Liver (tissue), 9 donors: Measurements from ENCODE around the gene DNAAF5. TPM values are rescaled to one million over a fixed set of nuclear protein-coding genes. Genes with fewer than 3 reads are reported as not detected.

Experiments
- DNase-seq: peaks from one replicate; pipeline ENCODE4 v3.0.0-alpha.2; 2017; ENCODE audit warnings: low spot score
- H3K27ac ChIP-seq, 2 donors: one replicate each; pipeline ENCODE4 v1.7.0; 2013; ENCODE audit warnings: inconsistent platforms in 2 of 2, low read length in 2 of 2, control low read depth in 1 of 2, low read depth in 1 of 2, mild to moderate bottlenecking in 1 of 2
- H3K27me3 ChIP-seq, 4 donors: one replicate each; pipeline versions ENCODE4 v1.6.1 to v1.7.0; 2013; ENCODE audit warnings: low read length in 3 of 4, inconsistent platforms in 1 of 4, mild to moderate bottlenecking in 1 of 4, moderate library complexity in 1 of 4; ENCODE audit not compliant: control insufficient read depth in 4 of 4, insufficient read depth in 4 of 4
- H3K36me3 ChIP-seq, 4 donors: one replicate each; pipeline versions ENCODE4 v1.6.1 to v1.7.0; 2013; ENCODE audit warnings: low read length in 3 of 4, mild to moderate bottlenecking in 3 of 4, low read depth in 1 of 4, moderate library complexity in 1 of 4; ENCODE audit not compliant: control insufficient read depth in 4 of 4, insufficient read depth in 3 of 4
- H3K4me1 ChIP-seq, 4 donors: one replicate each; pipeline versions ENCODE4 v1.6.1 to v1.7.0; 2013; ENCODE audit warnings: low read length in 3 of 4, mild to moderate bottlenecking in 3 of 4, moderate library complexity in 1 of 4; ENCODE audit not compliant: control insufficient read depth in 4 of 4, insufficient read depth in 4 of 4
- H3K4me3 ChIP-seq, 3 donors: one replicate each; pipeline versions ENCODE4 v1.6.1 to v1.7.0; 2013; ENCODE audit warnings: low read length in 3 of 3, control low read depth in 1 of 3, low read depth in 1 of 3, mild to moderate bottlenecking in 1 of 3
- H3K9ac ChIP-seq, 2 donors: one replicate each; pipeline ENCODE4 v1.7.0; 2013; ENCODE audit warnings: low read length in 2 of 2, mild to moderate bottlenecking in 2 of 2, moderate library complexity in 2 of 2, control low read depth in 1 of 2, low read depth in 1 of 2
- H3K9me3 ChIP-seq, 4 donors: one replicate each; pipeline versions ENCODE4 v1.6.1 to v1.7.0; 2013; ENCODE audit warnings: low read length in 3 of 4; ENCODE audit not compliant: control insufficient read depth in 4 of 4
- EGR1 ChIP-seq, 2 donors: IDR thresholded peaks; 2 replicates each; pipeline ENCODE4 v1.6.1; 2016 to 2018; ENCODE audit warnings: antibody characterized with exemption in 2 of 2, low read depth in 2 of 2
- FOXA1 ChIP-seq: IDR thresholded peaks from 2 replicates; pipeline ENCODE4 v1.6.1; 2016; ENCODE audit warnings: antibody characterized with exemption
- FOXA2 ChIP-seq: IDR thresholded peaks from 2 replicates; pipeline ENCODE4 v1.6.1; 2016; ENCODE audit warnings: antibody characterized with exemption
- HNF4A ChIP-seq, 2 donors: conservative IDR thresholded peaks; 2 replicates each; pipeline ENCODE4 v1.6.1; 2016; ENCODE audit warnings: antibody characterized with exemption in 2 of 2, mild to moderate bottlenecking in 2 of 2
- HNF4G ChIP-seq: IDR thresholded peaks from 2 replicates; pipeline ENCODE4 v1.6.1; 2016; ENCODE audit warnings: antibody characterized with exemption
- JUND ChIP-seq, 2 donors: IDR thresholded peaks; 2 replicates each; pipeline ENCODE4 v1.6.1; 2016; ENCODE audit warnings: antibody characterized with exemption in 2 of 2
- NR2F2 ChIP-seq: IDR thresholded peaks from 2 replicates; pipeline ENCODE4 v1.6.1; 2016; ENCODE audit warnings: antibody characterized with exemption
- RAD21 ChIP-seq, 2 donors: IDR thresholded peaks; 2 replicates each; pipeline ENCODE4 v1.6.1; 2016; ENCODE audit warnings: antibody characterized with exemption in 2 of 2, mild to moderate bottlenecking in 2 of 2
- RXRA ChIP-seq, 2 donors: IDR thresholded peaks; 2 replicates each; pipeline ENCODE4 v1.6.1; 2017 to 2018; ENCODE audit warnings: antibody characterized with exemption in 2 of 2, mild to moderate bottlenecking in 1 of 2
- TAF1 ChIP-seq: conservative IDR thresholded peaks from 2 replicates; pipeline ENCODE4 v1.6.1; 2016; ENCODE audit warnings: antibody characterized with exemption, mild to moderate bottlenecking
- YY1 ChIP-seq: IDR thresholded peaks from 2 replicates; pipeline ENCODE4 v1.6.1; 2016; ENCODE audit warnings: antibody characterized with exemption, mild to moderate bottlenecking
- WGBS: extraction: QIAGEN DNeasy Blood & Tissue Kit; methylation state at CpG from one replicate; pipeline ENCODE4 v1.1.7; 2013; 5-methylcytosine and 5-hydroxymethylcytosine counted together
- polyA plus RNA-seq, 2 donors: library from polyadenylated mRNA; stranded (reverse) in 1 of 2; unstranded in 1 of 2; fragments of 200-250 nt in 1 of 2; fragments of >200 nt in 1 of 2; fragmentation: Nextera tagmentation in 1 of 2; extraction: Ambion mirVana in 1 of 2; gene quantifications; one replicate each; pipeline versions ENCODE4 v1.2.1 to v1.2.3, GENCODE V29; 2013 to 2015
- total RNA-seq, 2 donors: library from RNA; depleted of rRNA; stranded (reverse); fragments of >200 nt; gene quantifications; one replicate each; pipeline ENCODE4 v1.2.3, GENCODE V29; 2014
- TF ChIP-seq, protein P1 (sequence below): IDR thresholded peaks from 2 replicates; pipeline ENCODE4 v1.6.1; 2016; ENCODE audit warnings: antibody characterized with exemption
- TF ChIP-seq, protein P2 (sequence below): IDR thresholded peaks from 2 replicates; pipeline ENCODE4 v1.6.1; 2016; ENCODE audit warnings: antibody characterized with exemption, mild to moderate bottlenecking
- TF ChIP-seq, protein P3 (sequence below): IDR thresholded peaks from 2 replicates; pipeline ENCODE4 v1.6.1; 2016; ENCODE audit warnings: antibody characterized with exemption
- TF ChIP-seq, protein P4 (sequence below): IDR thresholded peaks from 2 replicates; pipeline ENCODE4 v1.6.1; 2016; ENCODE audit warnings: antibody characterized with exemption
- TF ChIP-seq, protein P5 (sequence below): fragments of 150-350 bp; IDR thresholded peaks from 2 replicates; pipeline ENCODE4 v1.5.1; 2017; ENCODE audit warnings: improper control_type of control experiment, low read depth, low read length; ENCODE audit not compliant: missing input control
- donor health status: healthy.
- donor health status: healthy.
- donor health status: healthy.
- donor health status: healthy.
- donor health status: healthy.

The DNAAF5 gene
- total and polyA plus RNA-seq, 4 donors: 3.1 to 11.1 (median 9.5) TPM

DNA sequence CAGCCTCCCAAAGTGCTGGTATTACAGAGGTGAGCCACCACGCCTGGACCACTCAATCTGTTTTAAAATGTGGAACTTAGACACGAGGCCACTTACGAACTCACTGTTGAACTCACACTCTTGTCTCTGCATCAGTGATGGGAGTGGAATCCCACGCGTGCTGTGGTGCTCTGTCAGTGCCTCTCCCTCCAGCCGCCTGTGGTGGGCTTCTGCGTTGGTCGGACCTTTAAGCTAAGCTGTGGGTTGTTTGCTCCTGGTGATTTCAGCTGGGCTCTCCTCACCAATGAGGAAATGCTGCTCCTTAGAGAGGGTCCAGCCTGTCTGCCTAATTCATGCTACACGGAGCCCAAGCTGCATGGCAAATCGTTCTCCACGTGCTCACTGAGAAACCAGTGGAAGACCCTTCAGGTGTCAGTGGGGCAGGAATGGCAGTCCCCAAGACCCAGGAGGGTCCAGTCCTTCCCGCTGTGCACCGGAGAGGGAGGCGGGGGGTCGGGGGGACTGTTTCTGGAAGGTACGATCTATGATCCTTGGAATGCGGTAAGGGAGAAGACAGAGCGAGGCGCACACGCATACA lies 18.4 kb downstream of the DNAAF5 start:
- no peak overlapping the region for H3K4me3 ChIP-seq
- no peak for DNase-seq
- H3K4me1 ChIP-seq: no peaks in the 10 kb centered on the region
- no peaks in the 10 kb centered on the region for H3K27me3 ChIP-seq
- no peak for TF ChIP-seq HNF4G
- TF ChIP-seq, protein P1, sequence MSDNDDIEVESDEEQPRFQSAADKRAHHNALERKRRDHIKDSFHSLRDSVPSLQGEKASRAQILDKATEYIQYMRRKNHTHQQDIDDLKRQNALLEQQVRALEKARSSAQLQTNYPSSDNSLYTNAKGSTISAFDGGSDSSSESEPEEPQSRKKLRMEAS: no peak
- no peak for TF ChIP-seq RXRA (IDR thresholded peaks at IDR 0.05)
- TF ChIP-seq YY1: no peak
- TF ChIP-seq FOXA1: no peak
- no peak for TF ChIP-seq FOXA2
- no peak for TF ChIP-seq TAF1
- TF ChIP-seq, protein P2, sequence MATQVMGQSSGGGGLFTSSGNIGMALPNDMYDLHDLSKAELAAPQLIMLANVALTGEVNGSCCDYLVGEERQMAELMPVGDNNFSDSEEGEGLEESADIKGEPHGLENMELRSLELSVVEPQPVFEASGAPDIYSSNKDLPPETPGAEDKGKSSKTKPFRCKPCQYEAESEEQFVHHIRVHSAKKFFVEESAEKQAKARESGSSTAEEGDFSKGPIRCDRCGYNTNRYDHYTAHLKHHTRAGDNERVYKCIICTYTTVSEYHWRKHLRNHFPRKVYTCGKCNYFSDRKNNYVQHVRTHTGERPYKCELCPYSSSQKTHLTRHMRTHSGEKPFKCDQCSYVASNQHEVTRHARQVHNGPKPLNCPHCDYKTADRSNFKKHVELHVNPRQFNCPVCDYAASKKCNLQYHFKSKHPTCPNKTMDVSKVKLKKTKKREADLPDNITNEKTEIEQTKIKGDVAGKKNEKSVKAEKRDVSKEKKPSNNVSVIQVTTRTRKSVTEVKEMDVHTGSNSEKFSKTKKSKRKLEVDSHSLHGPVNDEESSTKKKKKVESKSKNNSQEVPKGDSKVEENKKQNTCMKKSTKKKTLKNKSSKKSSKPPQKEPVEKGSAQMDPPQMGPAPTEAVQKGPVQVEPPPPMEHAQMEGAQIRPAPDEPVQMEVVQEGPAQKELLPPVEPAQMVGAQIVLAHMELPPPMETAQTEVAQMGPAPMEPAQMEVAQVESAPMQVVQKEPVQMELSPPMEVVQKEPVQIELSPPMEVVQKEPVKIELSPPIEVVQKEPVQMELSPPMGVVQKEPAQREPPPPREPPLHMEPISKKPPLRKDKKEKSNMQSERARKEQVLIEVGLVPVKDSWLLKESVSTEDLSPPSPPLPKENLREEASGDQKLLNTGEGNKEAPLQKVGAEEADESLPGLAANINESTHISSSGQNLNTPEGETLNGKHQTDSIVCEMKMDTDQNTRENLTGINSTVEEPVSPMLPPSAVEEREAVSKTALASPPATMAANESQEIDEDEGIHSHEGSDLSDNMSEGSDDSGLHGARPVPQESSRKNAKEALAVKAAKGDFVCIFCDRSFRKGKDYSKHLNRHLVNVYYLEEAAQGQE: no peak
- TF ChIP-seq, protein P3, sequence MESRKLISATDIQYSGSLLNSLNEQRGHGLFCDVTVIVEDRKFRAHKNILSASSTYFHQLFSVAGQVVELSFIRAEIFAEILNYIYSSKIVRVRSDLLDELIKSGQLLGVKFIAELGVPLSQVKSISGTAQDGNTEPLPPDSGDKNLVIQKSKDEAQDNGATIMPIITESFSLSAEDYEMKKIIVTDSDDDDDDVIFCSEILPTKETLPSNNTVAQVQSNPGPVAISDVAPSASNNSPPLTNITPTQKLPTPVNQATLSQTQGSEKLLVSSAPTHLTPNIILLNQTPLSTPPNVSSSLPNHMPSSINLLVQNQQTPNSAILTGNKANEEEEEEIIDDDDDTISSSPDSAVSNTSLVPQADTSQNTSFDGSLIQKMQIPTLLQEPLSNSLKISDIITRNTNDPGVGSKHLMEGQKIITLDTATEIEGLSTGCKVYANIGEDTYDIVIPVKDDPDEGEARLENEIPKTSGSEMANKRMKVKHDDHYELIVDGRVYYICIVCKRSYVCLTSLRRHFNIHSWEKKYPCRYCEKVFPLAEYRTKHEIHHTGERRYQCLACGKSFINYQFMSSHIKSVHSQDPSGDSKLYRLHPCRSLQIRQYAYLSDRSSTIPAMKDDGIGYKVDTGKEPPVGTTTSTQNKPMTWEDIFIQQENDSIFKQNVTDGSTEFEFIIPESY: no peak
- no peak for TF ChIP-seq JUND (IDR thresholded peaks at IDR 0.05)
- TF ChIP-seq RAD21 (IDR thresholded peaks at IDR 0.05): no peak
- TF ChIP-seq EGR1 (IDR thresholded peaks at IDR 0.05; ENCODE audit: low read depth in 2 of 2): no peak
- no peak overlapping the region for H3K27ac ChIP-seq
- WGBS: 98% methylated on average over 20 of the region's 20 CpGs
- no peaks in the 10 kb centered on the region for H3K9me3 ChIP-seq
- H3K9ac ChIP-seq: no peak overlapping the region
- peaks cover 1 to 20% (median 7%) of the 10 kb centered on the region in 4 donors for H3K36me3 ChIP-seq

DNA sequence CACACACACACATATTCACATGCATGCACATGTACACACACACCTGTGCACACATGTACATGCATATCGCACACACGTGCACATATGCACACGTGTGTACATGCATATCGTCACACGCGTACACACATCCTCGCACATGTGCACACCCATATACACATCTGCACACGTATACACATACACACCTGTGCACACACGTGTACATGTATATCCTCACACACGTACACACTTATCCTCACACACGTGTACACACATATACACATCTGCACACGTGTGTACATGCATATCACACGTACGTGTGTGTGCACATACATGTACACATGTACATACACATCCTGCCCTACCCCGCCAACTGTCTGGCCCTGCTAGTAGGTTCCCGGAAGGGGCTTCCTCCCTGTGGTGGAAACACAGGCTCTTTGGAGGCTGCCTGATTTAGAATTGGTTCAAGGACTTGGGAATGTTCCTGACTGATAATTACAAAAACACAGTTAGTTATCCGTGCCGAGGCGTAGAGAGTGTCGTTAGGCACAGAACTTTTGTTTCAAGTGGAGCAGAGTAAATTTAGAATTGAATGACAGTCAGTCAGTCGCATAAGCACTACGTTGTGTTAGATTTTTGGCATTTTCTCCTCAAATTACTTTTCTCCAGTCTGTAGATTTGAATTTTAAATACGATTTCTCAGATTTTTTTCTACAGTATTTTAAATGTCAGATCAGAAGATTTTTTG lies 19.1 kb downstream of the DNAAF5 start:
- Histone ChIP-seq H3K27me3 (no peaks in the 10 kb centered on the region), H3K9ac (no peak overlapping the region), H3K27ac (no peak overlapping the region), H3K36me3 (peaks cover 1 to 15% (median 6%) of the 10 kb centered on the region in 4 donors), H3K9me3 (no peaks in the 10 kb centered on the region), H3K4me1 (no peaks in the 10 kb centered on the region), H3K4me3 (no peak overlapping the region)
- DNase-seq: no peak
- 97% methylated on average over 23 of the region's 23 CpGs for WGBS
- TF ChIP-seq YY1: no peak
- TF ChIP-seq, protein P4, sequence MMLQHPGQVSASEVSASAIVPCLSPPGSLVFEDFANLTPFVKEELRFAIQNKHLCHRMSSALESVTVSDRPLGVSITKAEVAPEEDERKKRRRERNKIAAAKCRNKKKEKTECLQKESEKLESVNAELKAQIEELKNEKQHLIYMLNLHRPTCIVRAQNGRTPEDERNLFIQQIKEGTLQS: no peak
- TF ChIP-seq, protein P1: no peak
- TF ChIP-seq HNF4A (conservative IDR thresholded peaks at IDR 0.05): no peak
- TF ChIP-seq, protein P5, sequence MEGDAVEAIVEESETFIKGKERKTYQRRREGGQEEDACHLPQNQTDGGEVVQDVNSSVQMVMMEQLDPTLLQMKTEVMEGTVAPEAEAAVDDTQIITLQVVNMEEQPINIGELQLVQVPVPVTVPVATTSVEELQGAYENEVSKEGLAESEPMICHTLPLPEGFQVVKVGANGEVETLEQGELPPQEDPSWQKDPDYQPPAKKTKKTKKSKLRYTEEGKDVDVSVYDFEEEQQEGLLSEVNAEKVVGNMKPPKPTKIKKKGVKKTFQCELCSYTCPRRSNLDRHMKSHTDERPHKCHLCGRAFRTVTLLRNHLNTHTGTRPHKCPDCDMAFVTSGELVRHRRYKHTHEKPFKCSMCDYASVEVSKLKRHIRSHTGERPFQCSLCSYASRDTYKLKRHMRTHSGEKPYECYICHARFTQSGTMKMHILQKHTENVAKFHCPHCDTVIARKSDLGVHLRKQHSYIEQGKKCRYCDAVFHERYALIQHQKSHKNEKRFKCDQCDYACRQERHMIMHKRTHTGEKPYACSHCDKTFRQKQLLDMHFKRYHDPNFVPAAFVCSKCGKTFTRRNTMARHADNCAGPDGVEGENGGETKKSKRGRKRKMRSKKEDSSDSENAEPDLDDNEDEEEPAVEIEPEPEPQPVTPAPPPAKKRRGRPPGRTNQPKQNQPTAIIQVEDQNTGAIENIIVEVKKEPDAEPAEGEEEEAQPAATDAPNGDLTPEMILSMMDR: no peak
- TF ChIP-seq, protein P3: no peak
- TF ChIP-seq, protein P2: no peak
- TF ChIP-seq EGR1 (IDR thresholded peaks at IDR 0.05; ENCODE audit: low read depth in 2 of 2): no peak
- TF ChIP-seq JUND (IDR thresholded peaks at IDR 0.05): no peak
- TF ChIP-seq TAF1: no peak
- TF ChIP-seq NR2F2: no peak
- TF ChIP-seq FOXA2: no peak
- TF ChIP-seq RAD21 (IDR thresholded peaks at IDR 0.05): no peak
